BE2C (cell line): ENCODE measurements around the gene CCDC60.

Source experiments
- DNase-seq: peaks from one replicate; pipeline ENCODE4 v3.0.0-alpha.2; 2020
- H3K27me3 ChIP-seq: fragments of 250-450 bp; sonication (Bioruptor Pico); 2 replicates; pipeline ENCODE4 v1.5.1; 2020; ENCODE audit warnings: mild to moderate bottlenecking
- H3K36me3 ChIP-seq: fragments of 250-450 bp; sonication (Bioruptor Pico); 2 replicates; pipeline ENCODE4 v1.5.1; 2020; ENCODE audit warnings: mild to moderate bottlenecking
- H3K4me1 ChIP-seq: fragments of 250-450 bp; sonication (Bioruptor Pico); 2 replicates; pipeline ENCODE4 v1.5.1; 2020
- H3K4me3 ChIP-seq: 2 replicates; pipeline ENCODE4 v1.5.1; 2011; ENCODE audit warnings: low read depth, low read length
- H3K9me3 ChIP-seq: fragments of 250-450 bp; sonication (Bioruptor Pico); 2 replicates; pipeline ENCODE4 v1.5.1; 2020
- CTCF ChIP-seq: IDR thresholded peaks from 2 replicates; pipeline ENCODE4 v1.5.1; 2012; ENCODE audit warnings: mild to moderate bottlenecking, low read depth, low read length

Gene CCDC60

GRCh38 chr12:119311878-119312277, 22.7 kb upstream of the CCDC60 start:
- no peak for DNase-seq
- H3K4me1 ChIP-seq, result peaks cover 7% of the 10 kb centered on the region
- H3K27me3 ChIP-seq, result no peaks in the 10 kb centered on the region
- H3K4me3 ChIP-seq, result no peak overlapping the region
- H3K9me3 ChIP-seq, result no peaks in the 10 kb centered on the region
- no peaks in the 10 kb centered on the region for H3K36me3 ChIP-seq
- no peak for TF ChIP-seq CTCF

- Histone ChIP-seq H3K4me1 (peaks cover 7% of the 10 kb centered on the region), H3K36me3 (no peaks in the 10 kb centered on the region), H3K27me3 (no peaks in the 10 kb centered on the region), H3K4me3 (no peak overlapping the region), H3K9me3 (no peaks in the 10 kb centered on the region)
- TF ChIP-seq CTCF, result no peak
- no peak for DNase-seq
Observed at GRCh38 chr12:119312904-119313303, 21.6 kb upstream of the CCDC60 start.

- no peak for TF ChIP-seq CTCF
- Histone ChIP-seq H3K4me3 (no peak overlapping the region), H3K36me3 (no peaks in the 10 kb centered on the region), H3K4me1 (no peaks in the 10 kb centered on the region), H3K27me3 (no peaks in the 10 kb centered on the region), H3K9me3 (no peaks in the 10 kb centered on the region)
- DNase-seq, result no peak
Observed at GRCh38 chr12:119314290-119314689, 20.2 kb upstream of the CCDC60 start.

GRCh38 chr12:119319638-119320037, 14.9 kb upstream of the CCDC60 start:
- H3K36me3 ChIP-seq, result no peaks in the 10 kb centered on the region
- H3K4me1 ChIP-seq, result no peaks in the 10 kb centered on the region
- no peak overlapping the region for H3K4me3 ChIP-seq
- no peaks in the 10 kb centered on the region for H3K9me3 ChIP-seq
- no peak for TF ChIP-seq CTCF
- peak; percentile 23 for DNase-seq
- H3K27me3 ChIP-seq, result no peaks in the 10 kb centered on the region

GRCh38 chr12:119320678-119321077, 13.9 kb upstream of the CCDC60 start:
- Histone ChIP-seq H3K9me3 (no peaks in the 10 kb centered on the region), H3K36me3 (no peaks in the 10 kb centered on the region), H3K4me1 (no peaks in the 10 kb centered on the region), H3K27me3 (no peaks in the 10 kb centered on the region), H3K4me3 (no peak overlapping the region)
- DNase-seq, result no peak
- TF ChIP-seq CTCF, result no peak

- no peaks in the 10 kb centered on the region for H3K36me3 ChIP-seq
- no peaks in the 10 kb centered on the region for H3K4me1 ChIP-seq
- DNase-seq, result no peak
- H3K4me3 ChIP-seq, result no peak overlapping the region
- no peak for TF ChIP-seq CTCF
- H3K9me3 ChIP-seq, result no peaks in the 10 kb centered on the region
- H3K27me3 ChIP-seq, result no peaks in the 10 kb centered on the region
Observed at GRCh38 chr12:119322301-119322723, 12.2 kb upstream of the CCDC60 start.
